ENCODE results near the gene HCN2.
"Not testable (repeated sequence)": the region's sequence is repeated elsewhere in the genome, so short reads cannot be mapped to it uniquely, and the experiment has no call there.

The HCN2 gene

GRCh38 chr19:605061-605971 lies 15.6 kb downstream of the HCN2 start:
- DNase-seq (ENCODE audit: low read depth): not testable (repeated sequence)

- DNase-seq (ENCODE audit: low read depth): no peak
These were observed 17.8 kb downstream of the HCN2 start for GRCh38 chr19:607301-608154.

DNA sequence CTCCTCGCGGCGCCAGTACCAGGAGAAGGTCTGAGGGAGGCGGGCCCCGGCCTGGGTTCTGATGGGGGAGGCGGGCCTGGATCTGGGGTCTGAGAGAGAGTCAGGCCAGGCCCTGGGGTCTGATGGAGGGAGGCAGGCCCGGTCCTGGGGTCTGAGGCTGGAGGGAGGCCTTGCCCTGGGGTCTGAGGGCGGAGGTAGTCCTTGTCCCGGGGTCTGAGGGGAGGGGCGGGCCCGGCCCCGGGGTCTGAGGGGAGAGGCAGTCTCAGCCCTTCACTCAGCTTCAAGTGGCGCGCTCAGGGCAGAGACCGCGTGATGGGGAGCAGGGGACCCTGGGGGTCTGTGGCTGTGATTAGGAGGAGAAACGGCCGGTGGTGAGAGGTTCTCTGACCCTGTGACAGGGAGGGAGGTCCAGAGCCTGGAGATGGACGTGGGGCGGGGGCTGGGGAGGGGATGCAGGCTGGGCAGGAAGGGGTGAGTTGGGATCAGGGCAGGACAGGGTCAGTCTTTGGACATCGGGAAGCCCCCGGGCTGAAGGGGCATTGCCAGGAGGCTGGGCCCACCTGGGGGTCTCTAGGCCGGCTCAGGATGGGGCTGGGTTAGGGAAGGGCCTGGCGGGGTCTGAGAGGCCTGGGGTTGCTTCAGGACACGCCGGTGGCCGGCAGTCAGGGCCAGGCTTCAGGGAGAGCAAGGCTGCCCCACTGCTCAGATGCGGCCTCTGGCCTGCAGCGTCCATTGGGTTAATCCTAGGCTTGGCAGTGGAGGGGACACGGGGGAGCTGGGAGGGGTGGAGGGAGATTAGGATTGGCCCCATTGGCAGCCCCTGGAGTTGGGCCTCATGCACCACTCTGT lies 18.7 kb downstream of the HCN2 start:
- DNase-seq (ENCODE audit: low read depth): no peak

GRCh38 chr19:609004-609346 lies 19.3 kb downstream of the HCN2 start:
- no peak for DNase-seq (ENCODE audit: low read depth)

DNA sequence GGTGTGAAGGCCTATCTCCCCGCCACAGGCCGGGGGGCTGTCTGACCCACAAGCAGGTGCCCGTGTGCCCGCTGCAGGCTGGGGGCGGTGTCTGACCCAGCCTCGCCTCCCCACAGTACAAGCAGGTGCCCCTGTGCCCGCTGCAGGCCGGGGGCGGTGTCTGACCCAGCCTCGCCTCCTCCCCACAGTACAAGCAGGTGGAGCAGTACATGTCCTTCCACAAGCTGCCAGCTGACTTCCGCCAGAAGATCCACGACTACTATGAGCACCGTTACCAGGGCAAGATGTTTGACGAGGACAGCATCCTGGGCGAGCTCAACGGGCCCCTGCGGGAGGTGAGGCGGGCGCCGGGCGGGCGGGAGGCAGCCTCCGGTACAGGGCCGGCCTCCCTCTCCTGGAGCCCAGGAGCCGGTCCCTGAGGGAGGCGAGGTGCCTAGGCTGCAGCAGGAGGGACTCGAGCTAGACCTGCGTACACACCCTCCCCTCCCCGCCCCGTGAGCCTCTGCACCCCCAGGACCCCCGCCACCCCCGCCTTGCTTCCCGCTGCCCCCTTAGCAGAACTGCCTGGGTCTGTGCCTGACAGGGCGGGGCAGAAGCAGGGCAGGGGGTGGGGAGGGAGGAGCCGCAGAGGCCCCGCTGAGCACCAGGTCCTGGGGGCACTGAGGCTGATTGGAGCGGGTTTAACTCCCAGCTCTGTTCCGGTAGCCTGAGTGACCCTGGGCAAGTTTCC lies 20.6 kb downstream of the HCN2 start:
- peak; percentile 33 for DNase-seq (ENCODE audit: low read depth)

- peak; percentile 91 for DNase-seq (ENCODE audit: low read depth)
These were observed 21.3 kb downstream of the HCN2 start for GRCh38 chr19:610801-611480.

GRCh38 chr19:611481-611868 lies 21.8 kb downstream of the HCN2 start:
- DNase-seq (ENCODE audit: low read depth): peak; percentile 98

DNA sequence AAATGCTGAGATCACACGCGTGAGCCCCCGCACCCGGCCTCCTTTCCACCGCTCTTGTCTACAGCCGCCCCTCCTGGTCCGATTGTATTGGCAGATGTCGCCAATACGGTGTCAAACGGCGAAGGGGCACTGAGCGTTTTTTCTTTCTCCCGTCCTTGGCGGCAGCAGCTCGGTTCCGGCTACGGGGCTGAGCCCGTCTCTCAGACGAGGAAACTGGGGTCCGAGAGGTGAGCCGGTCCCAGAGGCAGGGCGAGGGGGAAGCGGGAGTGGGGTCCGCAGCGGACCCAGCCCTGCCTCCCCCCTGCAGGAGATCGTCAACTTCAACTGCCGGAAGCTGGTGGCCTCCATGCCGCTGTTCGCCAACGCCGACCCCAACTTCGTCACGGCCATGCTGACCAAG lies 23.3 kb downstream of the HCN2 start:
- DNase-seq (ENCODE audit: low read depth): no peak

DNA sequence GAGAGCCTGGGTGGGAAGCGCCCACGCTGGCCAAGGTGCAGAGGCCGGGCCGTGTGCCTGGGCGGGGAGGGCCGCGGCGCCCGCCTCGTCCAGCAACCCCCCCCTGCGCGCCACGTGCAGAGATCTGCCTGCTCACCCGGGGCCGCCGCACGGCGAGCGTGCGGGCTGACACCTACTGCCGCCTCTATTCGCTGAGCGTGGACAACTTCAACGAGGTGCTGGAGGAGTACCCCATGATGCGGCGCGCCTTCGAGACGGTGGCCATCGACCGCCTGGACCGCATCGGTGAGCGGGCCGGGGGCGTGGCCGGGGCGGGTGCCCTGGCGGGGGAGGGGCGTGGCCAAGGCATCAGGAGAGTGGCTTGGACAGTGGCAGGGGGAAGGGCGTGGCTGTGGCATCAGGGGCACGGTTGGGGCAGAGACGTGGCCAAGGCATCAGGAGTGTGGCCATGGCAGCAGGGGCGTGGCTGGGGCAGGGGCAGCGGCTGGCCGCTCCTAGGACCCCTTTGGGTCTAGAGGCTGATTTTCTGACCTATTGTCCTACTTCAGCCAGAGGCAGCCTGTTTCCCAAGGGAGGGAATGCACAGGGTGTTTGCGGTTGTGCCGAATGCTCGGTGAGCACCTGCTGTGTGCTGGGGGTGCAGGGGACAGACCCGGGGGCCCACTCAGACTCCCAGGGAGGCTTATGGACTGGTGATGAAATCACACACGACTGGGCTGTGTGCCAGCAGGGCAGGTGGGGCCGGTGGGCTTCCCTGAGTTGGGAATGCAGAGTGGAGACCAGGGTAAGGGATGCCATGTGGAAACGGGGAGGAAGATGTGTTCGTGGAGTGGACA lies 24.3 kb downstream of the HCN2 start:
- no peak for DNase-seq (ENCODE audit: low read depth)

- DNase-seq (ENCODE audit: low read depth): peak; percentile 34
These were observed 25.9 kb downstream of the HCN2 start for GRCh38 chr19:615619-616018.

DNA sequence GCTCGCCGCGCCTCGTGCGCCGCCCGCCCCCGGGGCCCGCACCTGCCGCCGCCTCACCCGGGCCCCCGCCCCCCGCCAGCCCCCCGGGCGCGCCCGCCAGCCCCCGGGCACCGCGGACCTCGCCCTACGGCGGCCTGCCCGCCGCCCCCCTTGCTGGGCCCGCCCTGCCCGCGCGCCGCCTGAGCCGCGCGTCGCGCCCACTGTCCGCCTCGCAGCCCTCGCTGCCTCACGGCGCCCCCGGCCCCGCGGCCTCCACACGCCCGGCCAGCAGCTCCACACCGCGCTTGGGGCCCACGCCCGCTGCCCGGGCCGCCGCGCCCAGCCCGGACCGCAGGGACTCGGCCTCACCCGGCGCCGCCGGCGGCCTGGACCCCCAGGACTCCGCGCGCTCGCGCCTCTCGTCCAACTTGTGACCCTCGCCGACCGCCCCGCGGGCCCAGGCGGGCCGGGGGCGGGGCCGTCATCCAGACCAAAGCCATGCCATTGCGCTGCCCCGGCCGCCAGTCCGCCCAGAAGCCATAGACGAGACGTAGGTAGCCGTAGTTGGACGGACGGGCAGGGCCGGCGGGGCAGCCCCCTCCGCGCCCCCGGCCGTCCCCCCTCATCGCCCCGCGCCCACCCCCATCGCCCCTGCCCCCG lies 26.5 kb downstream of the HCN2 start:
- DNase-seq (ENCODE audit: low read depth): no peak

GRCh38 chr19:616747-617526 lies 27.3 kb downstream of the HCN2 start:
- no peak for DNase-seq (ENCODE audit: low read depth)

GRCh38 chr19:617551-618246 lies 28.0 kb downstream of the HCN2 start:
- DNase-seq (ENCODE audit: low read depth): no peak

DNA sequence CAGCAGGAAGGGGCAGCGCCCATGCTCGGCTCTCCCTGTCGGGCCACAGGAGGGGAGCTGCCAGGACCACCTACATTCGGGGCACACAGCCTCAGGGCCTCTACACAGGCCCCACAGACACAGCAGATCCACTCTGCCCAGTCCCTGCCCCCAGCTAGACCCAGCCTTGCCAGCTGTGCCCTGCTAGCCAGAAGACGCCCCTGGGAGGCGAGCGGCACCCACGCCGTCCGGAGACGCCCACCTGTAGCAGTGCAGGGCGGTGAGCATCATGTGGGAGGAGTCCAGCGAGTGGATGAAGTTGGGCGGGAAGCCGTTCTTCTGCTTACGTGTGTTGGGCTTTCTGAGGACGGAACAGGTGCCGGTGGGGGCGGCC lies 28.6 kb downstream of the HCN2 start:
- no peak for DNase-seq (ENCODE audit: low read depth)

GRCh38 chr19:618674-619285 lies 29.1 kb downstream of the HCN2 start:
- DNase-seq (ENCODE audit: low read depth): no peak

GRCh38 chr19:619286-620002 lies 29.8 kb downstream of the HCN2 start:
- DNase-seq (ENCODE audit: low read depth): no peak

Data from iris pigment epithelial cell (primary cell).